ENCODE measurements around the gene MRPL19. TPM values are rescaled to one million over a fixed set of nuclear protein-coding genes. Genes with fewer than 3 reads are reported as not detected.
A peak's percentile ranks its signal among the peaks of the same experiment; 100 is the strongest.

MRPL19 gene
- total and polyA plus RNA-seq, 2 of the 13 experiments (the other 11 are each of a cell fraction or from before 2014, with no cell fraction given): 43.2 to 163 TPM

- TF ChIP-seq ZSCAN5A (CRISPR knock-in tag; IDR thresholded peaks at IDR 0.05; ENCODE audit: borderline replicate concordance) (0 out of 2 replicates have a peak, but pooled peaks have one; percentile 62), ZBTB21 (CRISPR knock-in tag; IDR thresholded peaks at IDR 0.05) (no peak), ZNF614 (CRISPR knock-in tag; IDR thresholded peaks at IDR 0.05; ENCODE audit: borderline replicate concordance) (peak; percentile 75), CAMTA2 (CRISPR knock-in tag; IDR thresholded peaks at IDR 0.05; ENCODE audit: borderline replicate concordance) (no peak; the same call in 1 of the 2 replicates), PCBP1 (IDR thresholded peaks at IDR 0.05; ENCODE audit: borderline replicate concordance, low read depth, low read length) (no peak), ZFP37 (CRISPR knock-in tag; IDR thresholded peaks at IDR 0.05; ENCODE audit: borderline replicate concordance) (no peak), ZNF547 (CRISPR knock-in tag; IDR thresholded peaks at IDR 0.05) (peak; percentile 79; the same call in 1 of the 2 replicates), STAT5B (CRISPR knock-in tag; IDR thresholded peaks at IDR 0.05) (no peak), ETV6 (CRISPR knock-in tag; conservative IDR thresholded peaks at IDR 0.05) (0 out of 2 replicates have a peak, but pooled peaks have one; percentile 52), THAP11 (CRISPR knock-in tag; IDR thresholded peaks at IDR 0.05) (peak; percentile 58; the same call in 1 of the 2 replicates), KAT8 (CRISPR knock-in tag; IDR thresholded peaks at IDR 0.05) (peak; percentile 57), RXRA (CRISPR knock-in tag; IDR thresholded peaks at IDR 0.05) (peak; percentile 74), ZBTB3 (CRISPR knock-in tag; IDR thresholded peaks at IDR 0.05; ENCODE audit: borderline replicate concordance, low read depth) (no peak), SMAD3 (CRISPR knock-in tag; IDR thresholded peaks at IDR 0.05) (0 out of 2 replicates have a peak, but pooled peaks have one; percentile 50), IRF2 (CRISPR knock-in tag; IDR thresholded peaks at IDR 0.05) (peak; percentile 45; the same call in 1 of the 2 replicates), POGZ (CRISPR knock-in tag; IDR thresholded peaks at IDR 0.05) (peak; percentile 73), NBN (conservative IDR thresholded peaks at IDR 0.05) (no peak), ZGPAT (CRISPR knock-in tag; IDR thresholded peaks at IDR 0.05) (peak; percentile 74), MXI1 (IDR thresholded peaks at IDR 0.05; ENCODE audit: borderline replicate concordance, low read depth, low read length) (no peak)
- TF ChIP-seq, protein P1, sequence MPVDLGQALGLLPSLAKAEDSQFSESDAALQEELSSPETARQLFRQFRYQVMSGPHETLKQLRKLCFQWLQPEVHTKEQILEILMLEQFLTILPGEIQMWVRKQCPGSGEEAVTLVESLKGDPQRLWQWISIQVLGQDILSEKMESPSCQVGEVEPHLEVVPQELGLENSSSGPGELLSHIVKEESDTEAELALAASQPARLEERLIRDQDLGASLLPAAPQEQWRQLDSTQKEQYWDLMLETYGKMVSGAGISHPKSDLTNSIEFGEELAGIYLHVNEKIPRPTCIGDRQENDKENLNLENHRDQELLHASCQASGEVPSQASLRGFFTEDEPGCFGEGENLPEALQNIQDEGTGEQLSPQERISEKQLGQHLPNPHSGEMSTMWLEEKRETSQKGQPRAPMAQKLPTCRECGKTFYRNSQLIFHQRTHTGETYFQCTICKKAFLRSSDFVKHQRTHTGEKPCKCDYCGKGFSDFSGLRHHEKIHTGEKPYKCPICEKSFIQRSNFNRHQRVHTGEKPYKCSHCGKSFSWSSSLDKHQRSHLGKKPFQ (CRISPR knock-in tag; IDR thresholded peaks at IDR 0.05; ENCODE audit: insufficient replicate concordance): no peak
- TF ChIP-seq, protein P2, sequence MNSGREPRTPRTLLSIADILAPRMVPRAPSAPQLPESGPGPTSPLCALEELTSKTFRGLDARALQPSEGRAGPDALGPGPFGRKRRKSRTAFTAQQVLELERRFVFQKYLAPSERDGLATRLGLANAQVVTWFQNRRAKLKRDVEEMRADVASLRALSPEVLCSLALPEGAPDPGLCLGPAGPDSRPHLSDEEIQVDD (CRISPR knock-in tag; IDR thresholded peaks at IDR 0.05; ENCODE audit: borderline replicate concordance): no peak
- TF ChIP-seq, protein P3, sequence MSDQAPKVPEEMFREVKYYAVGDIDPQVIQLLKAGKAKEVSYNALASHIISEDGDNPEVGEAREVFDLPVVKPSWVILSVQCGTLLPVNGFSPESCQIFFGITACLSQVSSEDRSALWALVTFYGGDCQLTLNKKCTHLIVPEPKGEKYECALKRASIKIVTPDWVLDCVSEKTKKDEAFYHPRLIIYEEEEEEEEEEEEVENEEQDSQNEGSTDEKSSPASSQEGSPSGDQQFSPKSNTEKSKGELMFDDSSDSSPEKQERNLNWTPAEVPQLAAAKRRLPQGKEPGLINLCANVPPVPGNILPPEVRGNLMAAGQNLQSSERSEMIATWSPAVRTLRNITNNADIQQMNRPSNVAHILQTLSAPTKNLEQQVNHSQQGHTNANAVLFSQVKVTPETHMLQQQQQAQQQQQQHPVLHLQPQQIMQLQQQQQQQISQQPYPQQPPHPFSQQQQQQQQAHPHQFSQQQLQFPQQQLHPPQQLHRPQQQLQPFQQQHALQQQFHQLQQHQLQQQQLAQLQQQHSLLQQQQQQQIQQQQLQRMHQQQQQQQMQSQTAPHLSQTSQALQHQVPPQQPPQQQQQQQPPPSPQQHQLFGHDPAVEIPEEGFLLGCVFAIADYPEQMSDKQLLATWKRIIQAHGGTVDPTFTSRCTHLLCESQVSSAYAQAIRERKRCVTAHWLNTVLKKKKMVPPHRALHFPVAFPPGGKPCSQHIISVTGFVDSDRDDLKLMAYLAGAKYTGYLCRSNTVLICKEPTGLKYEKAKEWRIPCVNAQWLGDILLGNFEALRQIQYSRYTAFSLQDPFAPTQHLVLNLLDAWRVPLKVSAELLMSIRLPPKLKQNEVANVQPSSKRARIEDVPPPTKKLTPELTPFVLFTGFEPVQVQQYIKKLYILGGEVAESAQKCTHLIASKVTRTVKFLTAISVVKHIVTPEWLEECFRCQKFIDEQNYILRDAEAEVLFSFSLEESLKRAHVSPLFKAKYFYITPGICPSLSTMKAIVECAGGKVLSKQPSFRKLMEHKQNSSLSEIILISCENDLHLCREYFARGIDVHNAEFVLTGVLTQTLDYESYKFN (CRISPR knock-in tag; conservative IDR thresholded peaks at IDR 0.05): peak; percentile 41; the same call in 1 of the 2 replicates
Observed at GRCh38 chr2:75608684-75609333, 37.8 kb upstream of the MRPL19 start (continued).

Measured in HepG2 (cell line).